HL-60/S4 (cell line): Measurements from ENCODE around the gene ICE2.

Experiments used
- in situ Hi-C: fragments of 300-500 bp; cut with MboI; formaldehyde crosslinking; loops from 2 replicates; pipeline ENCODE4 v1.14.3; 2022; ENCODE audit warnings: low sequenced_read_pairs

ICE2 gene

GRCh38 chr15:60391722-60392315, 87.1 kb downstream of the ICE2 start:
- in situ Hi-C loops = no loop called here

DNA sequence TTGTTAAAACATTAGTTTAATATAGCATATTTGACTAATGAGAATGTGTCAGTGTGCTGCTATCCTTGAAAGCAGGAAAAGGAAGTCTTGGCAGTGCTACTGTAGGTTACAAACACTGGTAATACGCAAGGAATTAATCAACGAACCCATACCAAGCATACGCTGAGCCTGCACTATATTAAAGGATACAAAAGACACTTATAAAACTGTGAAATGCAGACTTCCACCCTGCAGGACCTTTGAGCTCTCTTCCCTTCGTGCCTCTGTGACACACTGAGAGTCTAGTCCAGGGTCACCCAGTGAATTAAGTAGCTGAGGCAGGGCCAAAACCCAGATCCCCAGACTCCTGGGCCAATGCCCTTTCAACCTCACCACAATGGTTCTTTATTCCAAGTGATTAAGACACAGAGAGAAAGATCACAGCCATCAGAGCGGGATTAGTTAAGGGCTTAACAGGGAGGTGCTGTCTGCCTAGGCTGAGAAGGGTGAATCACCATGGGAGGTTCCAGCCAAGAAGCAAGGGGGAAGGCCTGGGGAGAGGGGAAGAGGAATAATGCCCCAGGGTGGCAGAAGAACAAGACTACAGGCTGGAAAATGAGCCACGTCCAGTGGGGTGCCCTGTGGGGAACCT, 88.0 kb downstream of the ICE2 start:
- in situ Hi-C loops = no loop called here

DNA sequence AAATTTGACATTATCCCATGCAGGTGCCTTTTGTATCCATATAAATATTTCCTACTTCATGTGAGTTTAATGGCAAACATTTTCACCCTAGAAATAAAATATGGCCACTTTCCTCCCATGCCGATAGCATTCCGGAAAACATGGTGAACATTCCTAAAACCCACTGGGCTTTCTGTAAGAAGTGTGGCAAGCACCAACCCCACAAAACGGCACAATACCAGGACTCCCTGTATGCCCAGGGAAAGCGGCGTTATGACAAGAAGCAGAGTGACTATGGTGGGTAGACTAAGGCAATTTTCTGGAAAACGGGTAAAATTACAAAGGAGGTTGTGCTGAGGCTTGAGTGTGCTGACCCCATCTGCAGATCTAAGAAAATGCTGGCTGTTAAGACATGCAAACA, 88.7 kb downstream of the ICE2 start:
- in situ Hi-C loops = no loop called here

GRCh38 chr15:60389261-60390077, 89.5 kb downstream of the ICE2 start:
- in situ Hi-C loops = no loop called here

DNA sequence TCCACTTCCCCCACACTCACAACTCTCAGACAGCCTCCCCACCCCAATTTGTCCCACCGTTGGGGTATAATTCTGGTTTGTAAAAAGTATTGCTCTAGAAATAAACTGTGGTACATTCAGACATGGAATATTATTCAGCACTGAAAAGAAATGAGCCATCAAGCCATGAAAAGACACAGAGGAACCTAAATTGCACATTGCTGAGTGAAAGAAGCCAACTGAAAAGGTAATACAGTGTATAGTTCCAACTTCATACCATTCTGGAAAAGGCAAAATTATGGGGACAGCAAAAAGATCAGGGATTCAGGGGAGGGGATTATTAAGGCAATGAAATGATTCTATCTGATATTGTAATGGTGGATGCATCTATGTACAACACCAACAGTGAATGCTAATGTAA, 91.6 kb downstream of the ICE2 start:
- in situ Hi-C loops = no loop called here

DNA sequence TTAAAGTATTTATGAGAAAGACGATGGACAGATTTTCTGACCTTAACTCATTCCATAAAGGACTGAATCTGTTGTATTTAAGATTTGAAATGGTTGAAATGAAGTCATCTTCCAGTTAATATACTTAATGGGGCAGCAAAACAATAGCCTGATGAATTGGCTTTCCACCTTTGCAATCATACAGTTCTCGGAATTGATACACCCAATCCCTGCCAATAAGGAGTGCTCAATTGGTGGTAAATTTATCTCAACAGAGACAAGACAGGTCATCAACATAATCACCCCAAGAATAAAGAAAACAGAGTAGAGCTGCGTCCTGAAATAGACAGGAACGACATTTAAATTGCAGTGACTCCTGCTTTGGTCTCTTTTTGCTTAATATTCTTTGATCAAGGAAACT, 92.3 kb downstream of the ICE2 start:
- in situ Hi-C loops = no loop called here

DNA sequence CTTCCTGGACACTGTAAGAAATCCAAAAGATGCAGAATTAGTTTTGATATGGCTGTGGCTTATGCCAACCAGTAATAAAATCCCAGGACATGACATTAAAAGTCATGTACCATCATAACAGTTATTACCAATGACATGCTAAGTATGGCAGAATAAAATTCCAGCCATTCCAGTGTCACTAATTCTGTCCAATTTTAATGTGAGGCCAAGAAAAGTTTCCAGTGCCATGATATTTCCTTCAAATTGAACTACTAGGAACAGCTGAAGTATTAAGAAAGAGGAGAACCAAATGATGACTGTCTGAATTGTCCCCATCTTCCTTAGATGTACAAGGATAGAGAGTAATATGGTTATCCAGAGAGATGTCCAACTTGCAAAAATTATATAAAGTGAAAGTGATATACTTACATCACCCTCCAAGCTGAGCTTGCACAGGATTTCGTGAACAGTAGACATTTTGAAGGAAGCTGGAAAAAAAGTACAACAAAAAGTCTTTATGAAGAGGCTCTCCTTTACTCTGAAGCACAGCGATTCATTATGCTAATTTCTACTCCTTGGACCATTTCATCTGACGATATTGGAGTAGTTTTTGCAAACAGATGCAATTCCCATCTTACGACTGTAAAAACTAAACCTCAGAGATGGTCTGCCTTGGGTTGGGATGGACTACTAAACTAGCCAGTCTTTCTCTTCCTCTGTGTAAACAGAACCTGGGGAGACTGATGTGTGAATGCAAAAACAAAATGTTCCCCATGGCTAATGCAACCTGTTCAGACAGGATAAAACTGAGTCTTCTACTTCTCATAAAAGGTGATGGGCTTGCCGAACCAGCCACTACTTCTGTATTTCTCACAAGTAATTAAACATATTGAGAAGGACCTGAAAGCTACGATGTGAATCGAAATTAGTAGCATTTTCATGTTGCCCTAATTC, 93.1 kb downstream of the ICE2 start:
- in situ Hi-C loops = no loop called here

- in situ Hi-C loops = no loop called here
Observed at GRCh38 chr15:60384526-60385126, 94.3 kb downstream of the ICE2 start.

DNA sequence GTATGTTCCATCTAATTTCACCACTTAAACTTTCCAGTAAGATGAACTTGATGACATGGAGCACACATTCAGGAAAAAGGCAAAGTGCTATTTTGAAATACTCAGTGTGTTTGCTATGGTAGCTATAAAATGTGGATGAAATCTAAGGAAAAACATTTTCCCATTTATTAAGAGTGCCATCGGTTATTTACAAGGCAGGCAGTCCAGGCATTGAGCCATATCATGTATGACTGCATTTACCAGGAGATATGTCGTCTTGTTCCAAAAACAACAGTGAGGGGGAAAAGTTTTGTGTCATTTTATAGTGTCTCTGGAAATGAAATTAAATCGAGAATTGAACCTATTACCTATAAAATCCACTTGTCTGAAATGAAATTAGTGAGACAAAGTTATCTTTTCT, 94.9 kb downstream of the ICE2 start:
- in situ Hi-C loops = no loop called here

- in situ Hi-C loops = no loop called here
Observed at GRCh38 chr15:60382773-60383674, 95.9 kb downstream of the ICE2 start.

DNA sequence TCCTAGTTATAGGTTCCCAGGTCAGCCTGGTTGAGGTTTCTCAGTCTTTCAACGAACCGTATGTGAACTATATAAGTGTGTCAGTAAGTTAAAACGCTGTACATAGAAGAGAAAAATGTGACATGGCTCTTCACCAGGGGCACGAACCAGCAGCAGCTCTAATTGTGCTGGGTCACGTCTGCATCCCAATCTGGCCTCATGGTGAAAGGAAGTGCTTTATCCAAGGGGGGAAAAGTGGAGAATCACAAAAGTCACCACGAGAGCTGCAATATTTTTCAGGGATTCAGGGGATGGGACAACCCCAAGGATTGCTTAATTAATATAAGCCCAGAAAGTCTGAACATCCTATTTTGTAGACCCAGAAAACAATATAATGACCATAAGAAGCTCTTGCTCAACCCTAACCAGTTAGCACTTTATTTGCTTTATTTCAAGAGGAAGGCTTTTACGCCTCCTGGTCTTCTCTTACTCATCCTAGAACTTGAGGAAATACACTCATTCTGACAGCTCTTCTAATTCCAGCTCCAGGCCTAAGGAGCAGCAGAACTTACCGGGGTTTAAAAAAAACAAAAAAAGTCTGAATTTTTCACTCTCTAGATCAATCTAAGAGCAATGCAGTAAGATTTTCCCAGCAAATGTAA, 97.7 kb downstream of the ICE2 start:
- in situ Hi-C loops = no loop called here

DNA sequence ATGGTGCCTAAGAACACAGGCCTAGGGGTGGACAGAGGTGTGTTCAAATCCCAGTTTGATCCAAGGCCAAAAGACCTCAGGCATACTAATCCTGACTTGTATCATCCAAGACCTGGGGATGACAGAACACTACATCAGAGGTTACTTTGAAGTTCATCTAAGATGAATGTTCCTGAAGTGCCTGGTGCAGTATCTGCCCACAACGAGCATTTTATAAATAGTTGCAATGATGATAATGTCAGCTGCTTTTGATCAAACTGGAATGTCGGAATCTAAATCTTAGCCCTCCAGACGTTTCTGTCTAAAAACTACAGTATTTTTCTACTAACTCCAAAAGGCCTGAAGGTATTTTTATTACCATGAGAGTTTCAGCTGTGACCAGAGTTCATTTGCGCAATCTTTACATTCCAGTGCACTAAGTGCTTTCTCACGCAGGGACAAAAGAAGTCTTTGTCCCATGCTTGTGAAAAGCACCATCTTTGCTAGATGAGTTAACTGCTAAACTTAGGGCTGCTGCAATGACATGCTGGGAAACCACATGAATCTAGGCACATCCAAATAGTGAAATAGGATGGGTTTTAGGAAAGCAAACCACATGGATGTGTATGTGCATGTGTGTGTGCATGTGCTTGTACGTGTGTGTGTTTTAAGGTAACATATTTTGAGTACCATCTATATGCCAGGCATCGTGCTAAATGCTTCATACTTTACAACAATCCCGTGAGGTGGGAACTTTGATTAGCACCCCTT, 99.2 kb downstream of the ICE2 start:
- in situ Hi-C loops = no loop called here

DNA sequence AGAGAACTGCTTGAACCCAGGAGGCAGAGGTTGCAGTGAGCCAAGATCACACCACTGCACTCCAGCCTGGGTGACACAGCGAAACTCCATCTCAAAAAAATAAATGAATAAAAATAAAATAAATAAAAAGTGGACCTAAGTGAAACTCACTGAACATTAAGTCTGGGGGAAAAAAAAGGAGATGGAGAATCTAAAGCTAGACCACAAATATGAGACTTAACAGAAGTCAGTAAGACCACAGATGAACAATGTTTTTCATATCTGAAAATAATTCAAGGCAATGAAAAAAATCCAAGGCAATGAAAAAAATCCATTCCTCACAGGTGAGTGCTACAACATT, 99.8 kb downstream of the ICE2 start:
- in situ Hi-C loops = no loop called here

DNA sequence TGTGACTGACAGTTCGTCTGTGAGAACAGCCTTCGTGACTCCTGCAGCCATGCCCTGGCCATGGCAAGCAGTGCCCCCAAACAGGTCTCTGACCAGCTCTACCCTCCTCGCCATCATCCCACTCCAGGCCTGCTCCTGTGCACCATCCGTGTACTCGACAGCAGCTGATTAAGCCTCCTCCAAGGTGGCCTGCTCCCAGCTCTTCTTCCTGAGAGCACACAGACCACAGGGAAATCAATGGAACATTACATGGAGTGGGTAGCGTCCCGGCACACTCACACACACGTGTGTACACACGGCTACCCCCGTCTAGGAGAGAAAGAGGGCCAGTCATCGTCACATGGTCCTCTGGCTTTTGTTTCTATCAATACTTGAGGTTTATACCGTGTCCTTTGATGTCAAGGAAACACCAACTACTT, 102.3 kb downstream of the ICE2 start:
- in situ Hi-C loops = no loop called here

DNA sequence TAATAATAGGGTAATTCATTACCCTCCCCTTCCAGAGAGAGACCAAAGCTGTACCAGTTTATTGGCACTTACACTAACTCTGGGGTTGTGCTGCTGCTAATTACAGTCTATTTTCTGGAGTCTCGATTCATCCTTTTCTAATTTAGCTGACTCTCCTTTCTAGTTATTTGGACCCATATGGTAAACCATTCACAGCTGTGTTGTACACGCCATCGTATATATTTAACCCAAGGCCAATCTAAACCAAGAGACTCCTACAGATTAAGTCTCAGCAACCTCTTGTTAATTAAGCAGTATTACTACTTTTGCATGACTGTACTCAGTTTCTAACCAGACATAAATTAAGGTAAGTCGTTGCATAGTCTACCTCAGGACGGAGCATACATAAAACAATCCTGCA, 103.6 kb downstream of the ICE2 start:
- in situ Hi-C loops = no loop called here

- in situ Hi-C loops = loop anchor here (25.0 kb wide), 1 partner anchor 138 kb away; no protein-coding TSS in a partner anchor
Observed at GRCh38 chr15:60374628-60375081, 104.3 kb downstream of the ICE2 start.

DNA sequence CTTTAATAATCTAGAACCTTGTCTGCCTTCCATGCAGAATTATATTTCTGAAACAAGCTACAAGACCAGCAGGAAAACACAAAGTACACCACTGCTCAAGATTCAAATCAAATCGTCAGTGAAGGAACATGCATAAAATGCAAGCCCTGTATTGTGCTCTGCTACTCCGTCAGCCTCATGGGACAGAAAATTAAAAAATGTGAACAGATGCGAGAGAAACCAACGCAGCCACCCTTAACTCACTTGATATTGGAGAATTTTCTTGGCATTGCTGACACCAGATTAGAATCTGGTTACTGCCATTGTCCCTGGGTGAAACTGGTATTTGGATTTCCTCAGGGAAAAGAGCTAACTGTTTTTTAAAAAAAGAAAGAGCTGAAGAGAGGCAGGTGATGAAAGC, 104.7 kb downstream of the ICE2 start:
- in situ Hi-C loops = loop anchor here (25.0 kb wide), 1 partner anchor 138 kb away; no protein-coding TSS in a partner anchor

GRCh38 chr15:60373745-60374144, 105.2 kb downstream of the ICE2 start:
- in situ Hi-C loops = loop anchor here (25.0 kb wide), 1 partner anchor 139 kb away; no protein-coding TSS in a partner anchor
